Stomach smooth muscle (tissue), 2 donors: ENCODE measurements around the gene SNRPA.
"Not testable (repeated sequence)": the region's sequence is repeated elsewhere in the genome, so short reads cannot be mapped to it uniquely, and the experiment has no call there.

Source experiments
- H3K27ac ChIP-seq: one replicate; pipeline ENCODE4 v1.7.0; 2013; ENCODE audit warnings: mild to moderate bottlenecking, low read length, inconsistent platforms
- H3K27me3 ChIP-seq, 2 donors: one replicate each; pipeline ENCODE4 v1.7.0; 2013; ENCODE audit warnings: low read length in 2 of 2; ENCODE audit not compliant: insufficient read depth in 2 of 2, control insufficient read depth in 1 of 2
- H3K36me3 ChIP-seq, 2 donors: one replicate each; pipeline ENCODE4 v1.7.0; 2013; ENCODE audit warnings: low read length in 2 of 2; ENCODE audit not compliant: control insufficient read depth in 2 of 2, insufficient read depth in 2 of 2
- H3K4me1 ChIP-seq: one replicate; pipeline ENCODE4 v1.7.0; 2013; ENCODE audit warnings: low read length; ENCODE audit not compliant: control insufficient read depth, insufficient read depth
- H3K4me3 ChIP-seq, 2 donors: one replicate each; pipeline ENCODE4 v1.7.0; 2013; ENCODE audit warnings: low read length in 2 of 2
- H3K9ac ChIP-seq, 2 donors: one replicate each; pipeline ENCODE4 v1.7.0; 2013; ENCODE audit warnings: low read length in 2 of 2, mild to moderate bottlenecking in 1 of 2
- H3K9me3 ChIP-seq, 2 donors: one replicate each; pipeline ENCODE4 v1.7.0; 2013; ENCODE audit warnings: low read length in 2 of 2; ENCODE audit not compliant: control insufficient read depth in 2 of 2
- donor health status: healthy.
- donor health status: Pancreatic carcinoma.

The SNRPA gene

DNA sequence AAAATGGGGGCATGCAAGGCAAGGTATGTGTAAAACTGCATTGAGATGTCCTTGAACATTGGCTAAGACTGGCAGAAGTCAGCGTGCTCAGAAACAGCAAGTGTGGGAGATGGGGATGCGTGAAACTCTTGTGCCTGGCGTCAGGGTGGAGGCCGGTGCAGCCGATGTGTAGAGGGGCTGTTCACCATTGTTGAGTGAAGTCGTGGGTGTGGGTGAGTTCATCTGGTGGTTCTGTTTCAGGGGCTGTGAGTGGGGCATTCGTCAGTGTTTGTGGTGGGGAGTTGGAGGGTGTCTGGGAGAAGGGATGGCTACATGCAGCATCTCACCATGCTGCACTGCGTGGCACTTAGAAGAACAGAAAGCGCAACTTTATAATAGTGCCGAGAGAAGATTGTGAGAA lies 13.0 kb downstream of the SNRPA start:
- Histone ChIP-seq H3K9me3 (no peaks in the 10 kb centered on the region), H3K27me3 (no peaks in the 10 kb centered on the region), H3K4me3 (no peak overlapping the region), H3K36me3 (peaks cover 61 to 64% of the 10 kb centered on the region in 2 donors), H3K4me1 (no peaks in the 10 kb centered on the region), H3K27ac (no peak overlapping the region), H3K9ac (no peak overlapping the region)

DNA sequence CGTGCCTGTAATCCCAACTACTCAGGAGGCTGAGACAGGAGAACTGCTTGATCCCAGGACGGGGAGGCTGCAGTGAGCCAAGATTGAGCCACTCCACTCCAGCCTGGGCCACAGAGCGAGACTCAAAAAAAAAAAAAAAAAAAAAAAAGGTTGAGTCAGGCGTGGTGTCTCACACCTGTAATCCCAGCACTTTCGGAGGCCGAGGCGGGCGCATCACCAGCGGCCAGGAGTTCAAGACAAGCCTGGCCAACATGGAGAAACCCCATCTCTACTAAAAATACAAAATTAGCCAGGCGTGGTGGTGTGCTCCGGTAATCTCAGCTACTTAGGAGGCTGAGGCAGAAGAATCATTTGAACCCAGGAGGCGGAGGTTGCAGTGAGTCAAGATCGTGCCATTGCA lies 15.4 kb downstream of the SNRPA start:
- peaks cover 42 to 43% of the 10 kb centered on the region in 2 donors for H3K36me3 ChIP-seq
- H3K4me1 ChIP-seq, H3K9ac ChIP-seq, H3K27me3 ChIP-seq, H3K4me3 ChIP-seq, H3K27ac ChIP-seq, H3K9me3 ChIP-seq: not testable (repeated sequence)

DNA sequence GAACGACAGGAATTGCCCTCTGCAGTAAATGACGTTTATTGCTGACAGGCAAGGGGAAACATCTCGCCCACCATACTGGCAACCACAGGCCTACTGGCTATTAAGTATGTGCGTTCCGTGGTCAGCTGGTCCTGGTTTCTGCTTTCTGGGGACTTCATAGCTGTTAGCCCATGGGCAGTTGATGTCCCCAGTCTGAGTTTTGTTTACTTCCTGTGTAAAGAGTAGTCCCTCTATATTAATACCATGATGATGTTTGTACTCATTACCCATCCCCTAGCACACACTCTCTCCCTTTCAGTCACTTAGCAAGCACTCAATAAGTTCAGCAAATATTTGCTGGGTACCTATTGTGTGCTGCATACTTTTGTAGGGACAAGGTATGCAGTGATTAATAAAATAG lies 17.9 kb downstream of the SNRPA start:
- Histone ChIP-seq H3K27me3 (no peaks in the 10 kb centered on the region), H3K4me3 (no peak overlapping the region), H3K9me3 (no peaks in the 10 kb centered on the region), H3K4me1 (no peaks in the 10 kb centered on the region), H3K36me3 (peaks cover 20 to 21% of the 10 kb centered on the region in 2 donors), H3K9ac (no peak overlapping the region), H3K27ac (no peak overlapping the region)

DNA sequence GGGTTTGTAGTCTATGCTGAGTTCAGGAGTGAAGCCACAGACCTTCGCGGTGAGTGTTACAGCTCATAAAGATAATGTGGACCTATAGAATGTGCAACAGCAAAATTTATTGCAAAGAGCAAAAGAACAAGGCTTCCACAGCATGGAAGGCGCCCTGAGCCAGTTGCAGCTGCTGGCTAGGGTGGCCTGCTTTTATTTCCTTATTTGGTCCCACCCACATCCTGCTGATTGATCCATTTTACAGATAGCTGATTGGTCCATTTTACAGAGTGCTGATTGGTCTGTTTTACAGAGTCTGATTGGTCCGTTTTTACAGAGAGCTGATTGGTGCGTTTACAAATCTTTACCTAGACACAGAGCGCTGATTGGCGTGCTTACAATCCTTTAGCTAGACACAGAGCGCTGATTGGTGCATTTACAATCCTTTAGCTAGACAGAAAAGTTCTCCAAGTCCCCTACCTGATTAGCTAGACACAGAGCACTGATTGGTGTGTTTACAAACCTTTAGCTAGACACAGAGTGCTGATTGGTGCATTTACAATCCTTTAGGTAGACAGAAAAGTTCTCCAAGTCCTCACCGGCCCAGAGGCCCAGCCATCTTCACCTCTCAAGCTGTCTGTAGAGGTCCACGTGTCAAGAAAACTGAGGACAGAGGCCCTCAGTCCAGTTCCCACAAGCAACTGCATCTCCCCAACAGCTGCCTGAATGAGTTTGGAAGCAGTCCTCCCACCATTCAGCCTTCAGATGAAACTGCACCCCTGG lies 20.3 kb downstream of the SNRPA start:
- H3K9me3 ChIP-seq, H3K9ac ChIP-seq, H3K4me1 ChIP-seq, H3K4me3 ChIP-seq, H3K27me3 ChIP-seq, H3K36me3 ChIP-seq, H3K27ac ChIP-seq: not testable (repeated sequence)

DNA sequence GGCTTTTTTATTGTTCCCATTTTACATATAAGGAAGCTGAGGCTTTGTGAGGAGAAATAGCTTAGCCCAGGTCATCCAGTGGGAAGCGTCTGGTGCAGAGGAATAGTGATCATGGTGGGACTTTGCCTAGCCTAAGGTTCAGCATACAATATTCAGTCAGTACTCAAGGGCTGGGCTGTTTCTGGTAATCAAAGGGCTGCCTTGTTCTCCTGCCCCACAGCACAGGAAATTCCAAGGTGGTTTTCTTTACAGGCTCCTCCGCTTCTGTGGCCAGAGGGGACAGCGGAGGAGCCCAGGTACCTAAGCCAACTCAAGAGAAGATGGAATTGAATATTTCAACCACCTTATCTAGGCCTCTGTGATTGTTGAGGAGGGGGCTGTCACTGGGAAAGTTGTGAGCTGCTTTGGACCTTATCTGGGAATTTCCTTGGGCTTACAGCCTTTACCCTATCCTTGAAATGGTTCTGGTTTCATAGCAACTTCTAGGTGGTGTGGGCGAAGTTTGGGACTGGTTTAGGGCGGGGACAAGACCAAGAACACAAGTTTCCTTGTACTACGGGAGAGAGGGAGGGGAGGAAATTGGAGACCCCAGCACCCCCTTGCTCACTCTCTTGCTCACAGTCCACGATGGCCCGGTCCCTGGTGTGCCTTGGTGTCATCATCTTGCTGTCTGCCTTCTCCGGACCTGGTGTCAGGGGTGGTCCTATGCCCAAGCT lies 24.1 kb downstream of the SNRPA start, which contains the start of gene MIA:
MIA (plus strand) TSS at position 606 of the 716 bp plus-strand sequence; CDS start at position 628, 22 bp downstream.
- no peak within 1 kb of the TSS for H3K27ac ChIP-seq
- no peaks in the 10 kb centered on the region for H3K36me3 ChIP-seq
- H3K4me1 ChIP-seq = peaks cover 15% of the 10 kb centered on the region
- no peaks in the 10 kb centered on the region for H3K9me3 ChIP-seq
- H3K9ac ChIP-seq = no peak within 1 kb of the TSS
- no peak within 1 kb of the TSS for H3K4me3 ChIP-seq
- no peaks in the 10 kb centered on the region for H3K27me3 ChIP-seq

DNA sequence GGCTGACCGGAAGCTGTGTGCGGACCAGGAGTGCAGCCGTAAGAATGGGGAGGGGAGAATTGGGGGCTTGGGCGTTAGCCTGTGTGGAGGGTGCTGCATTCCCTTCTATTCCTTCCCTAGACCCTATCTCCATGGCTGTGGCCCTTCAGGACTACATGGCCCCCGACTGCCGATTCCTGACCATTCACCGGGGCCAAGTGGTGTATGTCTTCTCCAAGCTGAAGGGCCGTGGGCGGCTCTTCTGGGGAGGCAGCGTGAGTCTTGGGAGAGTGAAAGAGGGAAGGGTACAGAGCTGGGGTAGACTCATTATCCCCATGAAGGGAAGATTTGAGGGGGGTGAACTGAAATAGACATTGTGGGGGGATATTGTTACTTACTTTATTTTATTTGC lies 24.6 kb downstream of the SNRPA start:
- no peak overlapping the region for H3K9ac ChIP-seq
- H3K36me3 ChIP-seq = no peaks in the 10 kb centered on the region
- no peak overlapping the region for H3K27ac ChIP-seq
- no peak overlapping the region for H3K4me3 ChIP-seq
- H3K27me3 ChIP-seq = no peaks in the 10 kb centered on the region
- H3K4me1 ChIP-seq = peaks cover 15% of the 10 kb centered on the region
- no peaks in the 10 kb centered on the region for H3K9me3 ChIP-seq

DNA sequence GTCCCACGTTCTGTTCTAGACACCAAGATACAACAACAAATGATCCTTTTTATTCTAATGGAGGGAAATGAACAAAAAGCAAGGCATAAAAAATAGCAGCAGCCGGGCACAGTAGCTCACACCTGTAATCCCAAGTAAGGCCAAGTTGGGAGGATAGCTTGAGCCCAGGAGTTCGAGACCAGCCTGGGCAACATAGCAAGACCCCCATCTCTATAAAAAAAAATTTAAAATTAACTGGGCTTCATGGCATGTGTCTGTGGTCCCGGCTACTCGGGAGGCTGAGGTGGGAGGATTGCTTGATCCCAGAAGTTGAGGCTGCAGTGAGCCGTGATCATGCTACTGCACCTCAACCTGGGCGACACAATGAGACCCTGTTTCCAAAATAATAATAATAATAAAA lies 25.4 kb downstream of the SNRPA start:
- Histone ChIP-seq H3K27ac (peak overlapping the region; percentile 98), H3K36me3 (no peaks in the 10 kb centered on the region), H3K4me1 (peaks cover 15% of the 10 kb centered on the region), H3K27me3 (no peaks in the 10 kb centered on the region), H3K9ac (no peak overlapping the region), H3K9me3 (no peaks in the 10 kb centered on the region), H3K4me3 (peak overlapping the region in 1 of 2 donors; percentile 93)

DNA sequence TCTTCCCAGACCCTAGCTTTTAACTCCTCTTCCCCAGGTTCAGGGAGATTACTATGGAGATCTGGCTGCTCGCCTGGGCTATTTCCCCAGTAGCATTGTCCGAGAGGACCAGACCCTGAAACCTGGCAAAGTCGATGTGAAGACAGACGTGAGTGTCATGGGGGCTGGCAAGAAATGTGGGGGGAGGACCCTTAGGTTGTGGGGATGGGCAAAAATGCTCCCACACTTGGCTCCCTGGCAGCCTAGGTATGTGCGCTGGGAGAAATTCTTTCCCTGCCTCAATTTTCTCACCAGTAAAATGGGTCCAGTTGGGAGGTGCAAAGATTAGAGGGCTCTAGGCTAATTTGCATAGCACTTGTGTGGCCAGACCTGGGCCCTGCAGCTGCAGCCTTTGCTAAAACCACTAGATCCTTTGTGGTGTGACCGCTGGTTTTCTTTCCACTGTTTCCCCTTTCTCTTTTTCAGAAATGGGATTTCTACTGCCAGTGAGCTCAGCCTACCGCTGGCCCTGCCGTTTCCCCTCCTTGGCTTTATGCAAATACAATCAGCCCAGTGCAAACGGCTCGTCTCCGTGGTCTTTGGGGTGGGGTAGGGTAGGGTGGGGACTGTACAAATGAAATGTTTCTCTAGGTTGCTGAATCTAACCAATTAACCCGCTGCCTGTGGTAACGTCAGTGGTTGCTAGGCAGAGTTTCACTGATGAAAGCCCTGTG lies 26.1 kb downstream of the SNRPA start:
- H3K4me1 ChIP-seq = peaks cover 15% of the 10 kb centered on the region
- peaks cover 0 to 1% of the 10 kb centered on the region in 2 donors for H3K36me3 ChIP-seq
- H3K9me3 ChIP-seq = no peaks in the 10 kb centered on the region
- no peaks in the 10 kb centered on the region for H3K27me3 ChIP-seq
- H3K4me3 ChIP-seq = peak overlapping the region; percentile 69 to 93
- H3K9ac ChIP-seq = peak overlapping the region; percentile 74 to 98
- peak overlapping the region; percentile 98 for H3K27ac ChIP-seq

DNA sequence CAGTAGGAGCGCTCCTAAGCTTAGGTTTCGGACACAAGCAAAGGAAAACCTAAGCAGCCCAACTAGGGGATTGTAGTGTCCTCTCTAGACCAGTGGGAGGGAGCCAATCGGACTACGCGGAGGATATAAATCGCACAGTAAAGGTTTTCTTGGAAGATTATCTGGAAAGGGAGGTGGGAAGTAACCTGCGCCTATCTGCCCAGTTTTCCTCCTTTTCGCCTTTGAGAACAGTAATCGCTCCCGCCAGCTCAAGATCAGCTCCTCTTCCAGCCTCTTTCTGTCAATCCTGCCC lies 26.6 kb downstream of the SNRPA start:
- Histone ChIP-seq H3K4me3 (peak overlapping the region; percentile 69 to 93), H3K27me3 (no peaks in the 10 kb centered on the region), H3K9me3 (no peaks in the 10 kb centered on the region), H3K9ac (peak overlapping the region; percentile 74 to 98), H3K27ac (peak overlapping the region; percentile 98), H3K4me1 (peaks cover 15% of the 10 kb centered on the region), H3K36me3 (peaks cover 0 to 3% of the 10 kb centered on the region in 2 donors)

DNA sequence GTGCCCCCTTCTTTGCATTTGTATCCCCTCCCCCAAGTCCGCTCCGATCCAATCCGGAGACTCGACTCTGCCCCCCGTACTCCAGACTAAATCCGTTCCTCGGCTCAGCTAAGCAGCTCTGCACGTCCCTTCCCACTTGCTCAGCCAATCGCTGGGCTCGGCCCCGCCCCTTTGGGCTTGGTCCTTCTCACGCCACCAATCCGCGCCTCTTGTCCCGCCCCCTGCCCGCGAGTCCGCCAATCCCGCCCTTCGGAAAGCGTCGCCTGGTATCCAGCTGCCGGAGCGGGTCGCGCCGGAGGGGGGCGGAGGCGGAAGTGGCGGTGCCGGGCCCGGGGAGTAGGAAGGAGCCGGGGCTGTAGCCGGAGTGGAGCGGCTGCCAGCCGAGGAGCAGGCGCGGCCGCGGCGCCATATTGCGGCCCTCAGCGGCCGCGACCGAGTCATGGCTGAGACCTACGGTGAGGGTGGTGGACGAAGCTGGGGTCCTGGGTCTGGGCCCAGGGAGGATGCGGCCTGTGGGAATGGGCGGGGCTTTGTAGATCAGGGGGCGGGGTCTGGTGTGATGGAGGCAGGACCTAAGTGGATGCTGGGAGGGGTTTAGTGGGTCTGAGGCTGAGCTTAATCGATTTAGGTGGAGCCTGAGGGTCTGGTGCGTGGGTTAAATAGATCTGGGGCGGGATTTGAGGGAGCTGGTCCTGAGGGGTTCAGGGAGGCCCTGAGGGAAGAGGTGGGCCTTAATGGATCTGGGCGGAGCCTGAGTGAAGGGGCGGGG lies 27.1 kb downstream of the SNRPA start, which contains the start of gene RAB4B:
RAB4B (plus strand) TSS at position 311 of the 769 bp plus-strand sequence; CDS start at position 440, 129 bp downstream.
- peaks cover 0 to 3% of the 10 kb centered on the region in 2 donors for H3K36me3 ChIP-seq
- H3K9ac ChIP-seq = peak within 1 kb of the TSS; percentile 95 to 98
- H3K9me3 ChIP-seq = no peaks in the 10 kb centered on the region
- peak within 1 kb of the TSS; percentile 98 for H3K27ac ChIP-seq
- H3K4me1 ChIP-seq = peaks cover 15% of the 10 kb centered on the region
- H3K27me3 ChIP-seq = no peaks in the 10 kb centered on the region
- H3K4me3 ChIP-seq = peak within 1 kb of the TSS; percentile 78 to 93
